K562 (cell line): ENCODE results near the gene IGLL1.

Experiments used
- ASH1L ChIP-seq: fragments of 450-650 bp; IDR thresholded peaks from 2 replicates; pipeline ENCODE4 v1.6.1; 2018; ENCODE audit warnings: borderline replicate concordance, mild to moderate bottlenecking, low read depth; ENCODE audit not compliant: partially characterized antibody
- CTCF ChIP-seq, 3 experiments: IDR thresholded peaks in 2 of 3; conservative IDR thresholded peaks in 1 of 3; 2 replicates each; pipeline ENCODE4 v1.5.1; 2011 to 2012; ENCODE audit warnings: low read length in 3 of 3, mild to moderate bottlenecking in 3 of 3, control low read depth in 2 of 3, improper control_type of control experiment in 1 of 3, inconsistent platforms in 1 of 3, low read depth in 1 of 3, mixed read lengths in 1 of 3, moderate library complexity in 1 of 3; ENCODE audit not compliant: insufficient read depth in 2 of 3
- EP300 ChIP-seq: IDR thresholded peaks from 2 replicates; pipeline ENCODE4 v1.6.1; 2012; ENCODE audit warnings: low read length, improper control_type of control experiment
- GABPA ChIP-seq: fragments of 200-800 bp; sonication (Bioruptor generic); conservative IDR thresholded peaks from 2 replicates; pipeline ENCODE4 v1.6.1; 2016; ENCODE audit warnings: low read depth, missing genetic modification characterization, missing compliant biosample characterization
- HNRNPUL1 ChIP-seq: fragments of 200-400 bp; formaldehyde crosslinking; IDR thresholded peaks from 2 replicates; pipeline ENCODE4 v1.6.1; 2017; ENCODE audit warnings: low read length
- RCOR1 ChIP-seq, 2 experiments: IDR thresholded peaks; 2 replicates each; pipeline ENCODE4 v1.6.1; 2012; ENCODE audit warnings: low read depth in 2 of 2, low read length in 2 of 2, borderline replicate concordance in 1 of 2, improper control_type of control experiment in 1 of 2
- REST ChIP-seq, 2 experiments: fragments of 450-650 bp; formaldehyde crosslinking in 1 of 2; IDR thresholded peaks; 2 replicates each; pipeline versions ENCODE4 v1.4.0 to v1.6.1; 2014 to 2020; ENCODE audit warnings: mild to moderate bottlenecking in 2 of 2, borderline replicate concordance in 1 of 2, low read depth in 1 of 2
- STAT6 ChIP-seq: sonication (generic); formaldehyde crosslinking; IDR thresholded peaks from 2 replicates; pipeline ENCODE4 v1.8.1; 2023; ENCODE audit warnings: mild to moderate bottlenecking, missing genetic modification reagents
- ZNF75A ChIP-seq: fragments of 450-650 bp; formaldehyde crosslinking; IDR thresholded peaks from 2 replicates; pipeline ENCODE4 v1.4.0; 2020; ENCODE audit warnings: mild to moderate bottlenecking
- ZNF785 ChIP-seq: fragments of 250-450 bp; sonication (Bioruptor Pico); IDR thresholded peaks from 2 replicates; pipeline ENCODE4 v1.4.0; 2020; ENCODE audit warnings: mild to moderate bottlenecking

- TF ChIP-seq ZNF75A (CRISPR knock-in tag) (no peak), RCOR1 (IDR thresholded peaks at IDR 0.05; ENCODE audit: borderline replicate concordance in 1 of 2, low read depth in 2 of 2, low read length in 2 of 2) (no peak), CTCF (IDR thresholded peaks at IDR 0.05 in 2 of 3, conservative IDR thresholded peaks at IDR 0.05 in 1 of 3; ENCODE audit: insufficient read depth in 2 of 3, low read depth in 1 of 3, low read length in 3 of 3) (no peak), STAT6 (CRISPR knock-in tag) (no peak), ASH1L (no peak), REST (IDR thresholded peaks at IDR 0.05; ENCODE audit: borderline replicate concordance) (no peak), REST (CRISPR knock-in tag; IDR thresholded peaks at IDR 0.05; ENCODE audit: low read depth) (no peak), GABPA (tag) (no peak), HNRNPUL1 (no peak), EP300 (no peak), ZNF785 (CRISPR knock-in tag) (no peak)
These were observed 30.1 kb upstream of the IGLL1 start for GRCh38 chr22:23609983-23610781.
